Fibroblast of peridontal ligament (primary cell): ENCODE results near the gene USP36.
A peak's percentile ranks its signal among the peaks of the same experiment; 100 is the strongest.
"Not testable (repeated sequence)": the region's sequence is repeated elsewhere in the genome, so short reads cannot be mapped to it uniquely, and the experiment has no call there.

Experiments used
- DNase-seq: peaks from one replicate; pipeline ENCODE4 v3.0.0-alpha.2; 2010; ENCODE audit errors: extremely low read depth

Gene USP36

DNA sequence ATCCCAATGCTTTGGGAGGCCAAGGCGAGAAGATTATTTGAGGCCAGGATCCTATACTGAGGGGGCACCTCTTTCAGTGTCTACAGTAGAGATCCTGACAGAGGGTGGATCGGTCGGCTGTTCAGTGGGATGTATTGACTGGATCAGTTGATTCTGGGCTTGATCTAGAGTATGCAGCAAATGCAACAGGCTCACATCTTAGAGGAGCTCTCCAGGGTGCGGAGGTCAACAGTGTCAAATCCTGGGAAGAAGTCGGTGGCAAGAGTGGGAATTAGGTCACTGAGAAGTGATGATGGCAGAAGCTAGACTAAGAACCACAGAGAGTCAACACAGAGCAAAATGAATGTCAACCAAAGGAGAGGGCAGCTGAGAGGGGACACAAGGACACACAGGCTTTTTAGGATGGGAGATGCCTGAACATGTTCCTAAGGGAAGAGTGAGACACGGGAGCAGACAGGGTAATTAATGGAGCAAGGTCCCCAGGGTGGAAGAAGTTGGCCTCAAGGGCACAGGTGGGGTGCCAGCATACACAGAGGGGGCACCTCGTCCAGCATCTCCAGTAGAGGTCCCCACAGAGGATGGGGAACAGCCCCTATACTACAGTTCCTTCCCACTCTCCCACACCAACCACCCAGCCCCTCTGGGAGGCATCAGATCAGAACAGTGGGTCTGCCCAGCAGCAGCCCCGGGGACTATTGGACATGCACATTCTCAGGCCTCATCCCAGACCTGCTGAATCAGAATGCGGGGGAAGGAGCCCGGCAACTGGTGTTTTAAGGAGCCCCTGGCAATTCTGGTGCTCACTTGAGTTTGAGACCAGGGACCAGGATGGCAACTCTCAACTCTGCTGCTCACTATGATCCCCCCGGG is 48.5 kb downstream of the USP36 start:
- DNase-seq = no peak

GRCh38 chr17:78790552-78790951 is 50.1 kb downstream of the USP36 start:
- no peak for DNase-seq

DNA sequence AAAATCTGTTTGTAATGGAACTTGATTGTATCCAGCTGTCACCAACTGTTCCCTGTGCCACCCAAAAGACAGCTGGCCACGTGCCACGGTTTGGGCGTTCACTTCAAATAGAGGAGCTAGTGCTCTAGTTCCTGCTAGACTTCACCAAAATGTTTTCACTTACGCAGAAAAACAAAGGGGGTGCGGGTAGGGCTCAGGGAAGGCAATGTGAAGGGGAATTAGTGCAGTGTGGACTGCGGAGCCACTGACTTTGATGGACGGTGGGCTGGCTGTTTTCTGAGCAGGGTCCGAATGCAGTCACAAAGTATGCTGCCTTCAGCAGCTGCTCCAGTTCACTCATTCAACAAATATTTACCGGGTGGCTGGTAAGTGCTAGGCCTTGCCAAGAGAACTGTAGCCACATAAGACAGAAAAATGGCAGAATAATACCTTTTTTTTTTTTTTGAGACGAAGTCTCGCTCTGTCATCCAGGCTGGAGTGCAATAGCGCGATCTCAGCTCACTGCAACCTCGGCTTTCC is 50.9 kb downstream of the USP36 start:
- DNase-seq = peak; percentile 55

DNA sequence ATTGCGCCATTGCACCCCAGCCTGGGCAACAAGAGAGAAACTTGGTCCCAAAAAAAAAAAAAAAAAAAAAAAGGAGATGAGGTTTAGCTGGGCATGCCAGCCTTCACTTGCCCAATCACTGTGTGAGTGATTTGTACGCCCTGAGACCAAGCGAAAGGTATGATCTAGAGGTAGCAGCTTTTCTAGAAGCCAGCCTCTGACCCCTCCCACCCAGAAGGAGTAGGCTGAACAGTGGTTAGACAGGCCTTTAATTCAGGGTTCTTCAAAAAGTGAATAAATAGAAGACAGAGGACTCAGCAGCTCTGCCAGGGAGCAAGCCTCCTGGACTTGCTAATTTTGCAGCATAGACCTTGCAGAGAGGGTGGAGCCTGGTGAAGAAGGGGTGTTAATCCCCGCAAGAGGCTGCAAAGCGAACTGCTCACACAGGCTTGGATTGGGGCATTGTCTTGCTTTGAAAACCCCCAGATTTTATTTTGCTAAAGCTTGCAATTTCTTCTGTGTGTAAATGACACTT is 51.4 kb downstream of the USP36 start:
- no peak for DNase-seq

DNA sequence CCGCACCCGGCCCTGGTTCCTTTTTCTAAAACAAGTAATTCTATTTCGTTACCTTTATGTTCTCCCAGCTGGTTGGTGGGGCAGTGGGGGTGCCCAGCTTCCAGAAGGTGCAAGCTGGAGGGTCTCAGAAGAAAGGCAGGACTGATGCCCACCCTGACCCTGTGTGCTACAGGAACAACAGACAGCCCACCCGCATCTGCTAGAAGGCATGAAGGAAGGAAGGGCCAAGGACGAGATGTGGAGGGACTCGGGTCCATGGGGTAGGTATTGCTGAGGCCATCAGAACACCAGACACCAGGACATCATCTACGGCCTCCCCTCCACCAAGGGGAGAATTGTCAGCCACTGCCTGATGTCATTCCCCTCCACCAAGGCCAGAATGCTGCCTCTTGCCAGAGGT is 52.2 kb downstream of the USP36 start:
- DNase-seq = no peak

DNA sequence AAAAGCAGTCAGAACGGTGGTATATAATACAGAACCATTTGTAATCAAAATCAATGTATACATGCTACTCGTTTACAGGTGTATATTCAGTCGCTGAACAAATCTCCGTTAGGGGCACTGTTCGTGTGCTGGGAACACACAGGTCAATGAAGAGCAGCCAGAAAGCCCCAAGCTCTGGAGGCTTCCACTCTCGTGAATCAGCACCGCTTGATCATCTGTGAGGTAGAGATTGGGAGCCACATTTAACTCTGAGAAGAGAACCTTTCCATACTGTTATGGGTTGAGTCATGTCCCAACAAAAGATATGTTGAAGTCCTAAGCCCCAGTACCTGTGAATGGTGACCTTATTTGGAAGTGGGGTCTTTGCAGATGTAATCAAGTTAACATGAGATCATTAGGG is 53.2 kb downstream of the USP36 start:
- DNase-seq = no peak

- DNase-seq = no peak
These were observed 55.0 kb downstream of the USP36 start for GRCh38 chr17:78785663-78786057.

DNA sequence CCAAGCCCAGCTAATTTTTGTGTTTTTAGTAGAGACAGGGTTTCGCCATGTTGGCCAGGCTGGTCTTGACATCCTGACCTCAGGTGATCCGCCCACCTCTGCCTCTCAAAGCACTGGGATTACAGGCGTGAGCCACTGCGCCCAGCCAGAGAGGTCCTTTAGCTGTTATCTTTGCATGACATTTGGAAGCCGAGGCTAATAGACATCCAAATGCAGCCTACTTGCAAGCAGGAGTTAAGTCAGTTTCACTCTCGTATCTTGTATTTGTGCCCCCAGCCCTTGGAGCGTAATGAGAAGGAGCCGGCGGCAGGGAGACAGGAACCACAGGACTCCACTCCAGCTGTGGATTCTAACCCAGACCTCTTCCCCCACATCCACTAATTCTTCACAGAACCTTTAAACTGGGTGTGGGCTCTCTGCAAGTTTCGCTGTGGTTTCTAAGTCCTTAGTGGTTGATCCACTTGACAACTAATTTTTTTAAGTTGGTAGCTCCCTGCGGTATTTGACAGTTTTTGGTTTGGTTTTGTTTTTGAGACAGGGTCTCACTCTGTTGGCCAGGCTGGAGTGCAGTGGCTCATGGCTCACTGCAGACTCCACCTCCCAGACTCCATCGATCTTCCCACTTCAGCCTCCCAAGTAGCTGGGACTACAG is 55.5 kb downstream of the USP36 start:
- DNase-seq = no peak

DNA sequence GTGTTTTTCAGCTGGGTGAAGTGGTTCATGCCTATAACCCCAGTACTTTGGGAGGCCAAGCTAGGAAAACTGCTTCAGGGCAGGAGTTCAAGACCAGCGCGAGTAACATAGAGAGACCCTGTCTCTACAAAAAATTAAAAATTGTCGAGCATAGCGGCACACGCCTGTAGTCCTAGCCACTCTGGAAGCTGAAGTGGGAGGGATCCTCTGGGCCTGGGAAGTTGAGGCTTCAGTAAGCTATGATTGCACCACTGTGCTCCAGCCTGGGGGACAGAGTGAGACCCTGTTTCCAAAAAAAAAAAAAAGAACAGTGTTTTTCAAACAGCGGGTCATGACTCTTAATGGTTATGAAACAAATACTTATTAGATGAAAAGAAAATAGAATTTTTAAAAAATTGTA is 56.3 kb downstream of the USP36 start:
- no peak for DNase-seq

- DNase-seq = no peak
These were observed 56.8 kb downstream of the USP36 start for GRCh38 chr17:78783711-78784324.

GRCh38 chr17:78781893-78782304 is 58.7 kb downstream of the USP36 start, which contains the start of gene CYTH1:
Gene CYTH1 (minus strand): TSS chr17:78782273. CDS start chr17:78782223, 50 bp downstream.
- no peak for DNase-seq

DNA sequence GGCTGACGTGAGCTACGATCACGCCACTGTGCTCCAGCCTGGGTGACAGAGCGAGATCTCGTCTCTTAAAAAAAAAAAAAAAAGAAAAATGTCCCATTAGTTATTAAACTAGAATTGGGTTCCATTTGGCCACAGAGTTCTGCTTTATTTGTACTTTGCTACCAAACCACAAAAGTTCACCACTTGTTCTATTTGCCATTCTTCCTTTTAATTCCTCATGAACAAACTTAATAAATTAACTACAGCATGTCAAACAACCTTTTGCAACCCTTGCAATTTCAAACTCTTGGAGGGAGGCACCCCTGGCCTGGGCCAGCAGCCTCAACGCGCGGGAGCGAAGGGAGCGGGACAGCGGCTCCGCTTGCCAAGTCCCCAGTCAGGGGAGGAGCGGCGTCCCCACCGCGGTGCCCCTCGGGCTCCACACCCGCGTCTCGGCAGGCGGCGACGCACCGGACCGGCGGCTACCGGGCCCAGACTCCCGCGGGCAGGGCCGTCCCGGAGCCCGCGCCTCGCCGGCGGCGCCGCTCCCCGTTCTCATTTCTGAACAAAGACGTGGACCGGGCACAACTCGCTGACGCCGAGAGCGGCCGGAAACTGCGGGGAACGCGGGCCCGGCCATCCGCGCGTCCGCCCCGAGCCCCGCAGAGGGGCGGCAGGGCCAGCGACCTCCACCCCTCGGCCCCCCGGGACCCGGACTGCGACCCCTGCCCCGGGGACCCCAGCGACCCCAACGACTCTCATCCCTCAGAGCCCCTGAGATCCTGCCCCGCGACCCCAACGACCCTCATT is 59.3 kb downstream of the USP36 start:
- DNase-seq = peak; percentile 26

- DNase-seq = no peak
These were observed 60.3 kb downstream of the USP36 start for GRCh38 chr17:78780335-78780734.

DNA sequence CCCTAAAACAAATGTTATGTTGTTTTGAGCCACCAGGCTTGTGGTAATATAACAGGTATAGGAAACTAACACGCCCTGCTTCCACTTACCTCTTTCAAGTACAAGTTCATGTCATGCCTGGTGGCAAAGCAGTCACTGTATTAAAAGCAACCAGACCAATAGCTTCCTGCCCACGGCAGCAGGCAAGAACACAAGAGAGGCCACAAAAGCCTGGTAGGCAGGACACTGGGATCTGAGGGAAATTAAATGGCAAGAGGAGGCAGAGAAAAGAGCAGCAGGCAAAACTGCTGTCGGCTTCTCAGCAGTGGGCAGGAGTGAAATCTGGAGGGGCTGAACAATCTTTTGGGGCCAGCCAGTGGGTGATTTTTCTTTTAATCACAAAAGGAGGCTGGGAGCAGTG is 60.8 kb downstream of the USP36 start:
- DNase-seq = no peak

GRCh38 chr17:78779286-78779651 is 61.3 kb downstream of the USP36 start:
- DNase-seq = not testable (repeated sequence)

GRCh38 chr17:78777881-78778280 is 62.7 kb downstream of the USP36 start:
- DNase-seq = no peak

DNA sequence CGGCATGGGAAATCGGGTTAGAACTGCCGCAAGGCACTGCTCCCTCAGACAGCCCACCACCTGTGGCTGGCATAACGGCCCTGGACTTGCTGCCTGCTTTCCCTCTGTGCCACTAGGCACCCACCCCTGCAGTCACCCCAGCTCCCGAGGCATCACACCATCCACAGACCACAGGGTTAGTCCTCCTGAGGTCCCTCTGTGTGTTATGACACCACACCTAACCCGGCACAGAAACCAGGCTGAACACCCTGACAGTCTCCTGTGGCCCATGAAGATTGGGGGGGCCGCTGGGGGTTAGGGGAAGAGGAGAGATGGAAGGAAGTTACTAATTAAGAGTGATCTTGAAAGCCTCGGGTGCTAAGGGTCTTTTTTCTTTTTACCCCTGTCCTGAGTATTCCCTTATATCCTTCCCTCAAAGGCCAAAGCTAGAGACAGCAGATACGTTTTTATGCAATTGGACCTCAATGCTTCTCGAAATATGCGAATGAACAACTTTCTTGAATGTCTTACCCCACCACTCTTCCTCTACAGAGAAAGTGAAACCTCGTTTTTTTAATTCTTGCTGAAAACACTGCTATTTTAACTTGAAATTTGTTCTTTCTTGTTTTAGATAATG is 65.5 kb downstream of the USP36 start:
- peak; percentile 56 for DNase-seq

- peak; percentile 26 for DNase-seq
These were observed 66.2 kb downstream of the USP36 start for GRCh38 chr17:78774453-78774852.

GRCh38 chr17:78771758-78772382 is 68.7 kb downstream of the USP36 start:
- no peak for DNase-seq

- DNase-seq = no peak
These were observed 71.3 kb downstream of the USP36 start for GRCh38 chr17:78769196-78769773.
